Activated naive CD4-positive, alpha-beta T cell treated with anti-CD3 and anti-CD28 coated beads, Interleukin-2, amount 50 U/mL, for 24 hours (primary cell): Measurements from ENCODE around the gene ALB.

Source experiments
- H3K27ac Mint-ChIP-seq: one replicate; pipeline ENCODE4 v1.8.0; 2021; ENCODE audit warnings: mild to moderate bottlenecking, mixed read lengths
- H3K27me3 Mint-ChIP-seq: one replicate; pipeline ENCODE4 v1.8.0; 2021; ENCODE audit warnings: mixed read lengths
- H3K36me3 Mint-ChIP-seq: one replicate; pipeline ENCODE4 v1.8.0; 2021; ENCODE audit warnings: mixed read lengths
- H3K4me1 Mint-ChIP-seq: one replicate; pipeline ENCODE4 v1.8.0; 2021; ENCODE audit warnings: mixed read lengths
- H3K4me3 Mint-ChIP-seq: one replicate; pipeline ENCODE4 v1.8.0; 2021; ENCODE audit warnings: mild to moderate bottlenecking, mixed read lengths
- H3K9me3 Mint-ChIP-seq: one replicate; pipeline ENCODE4 v1.8.0; 2021; ENCODE audit warnings: mixed read lengths

Gene ALB

DNA sequence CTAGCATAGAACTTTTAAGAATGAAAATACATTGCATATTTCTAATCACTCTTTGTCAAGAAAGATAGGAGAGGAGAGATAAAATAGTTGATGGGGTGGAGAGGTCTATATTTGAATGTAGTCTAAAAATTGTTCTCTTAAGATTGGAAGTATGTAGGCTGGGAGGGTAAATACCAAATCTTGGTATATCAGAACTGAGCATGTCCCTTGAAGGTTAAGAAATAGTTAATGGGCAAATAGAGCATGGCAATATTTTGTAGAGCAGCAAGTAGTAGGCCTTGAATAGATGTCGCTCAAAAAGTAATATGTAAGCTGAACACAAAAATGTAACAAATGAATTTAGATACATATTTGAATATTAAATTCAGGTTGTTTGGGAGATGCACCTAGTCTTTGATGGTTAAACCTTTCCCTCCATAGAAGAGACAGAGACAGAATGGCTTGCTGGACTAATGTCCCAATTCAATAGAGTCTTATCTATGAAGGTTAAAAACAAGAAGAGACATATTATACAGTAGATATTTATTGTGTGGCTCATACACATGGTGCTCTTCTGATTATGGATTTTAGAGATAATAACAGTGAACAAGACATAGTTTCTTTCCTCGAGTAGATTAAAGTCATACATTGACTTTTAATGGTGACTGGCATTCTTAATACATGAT lies 12.5 kb downstream of the ALB start:
- Mint-ChIP-seq H3K36me3 (no peaks in the 10 kb centered on the region), H3K9me3 (no peaks in the 10 kb centered on the region), H3K4me1 (no peaks in the 10 kb centered on the region), H3K4me3 (no peak overlapping the region), H3K27me3 (peaks cover 1% of the 10 kb centered on the region), H3K27ac (no peak overlapping the region)

DNA sequence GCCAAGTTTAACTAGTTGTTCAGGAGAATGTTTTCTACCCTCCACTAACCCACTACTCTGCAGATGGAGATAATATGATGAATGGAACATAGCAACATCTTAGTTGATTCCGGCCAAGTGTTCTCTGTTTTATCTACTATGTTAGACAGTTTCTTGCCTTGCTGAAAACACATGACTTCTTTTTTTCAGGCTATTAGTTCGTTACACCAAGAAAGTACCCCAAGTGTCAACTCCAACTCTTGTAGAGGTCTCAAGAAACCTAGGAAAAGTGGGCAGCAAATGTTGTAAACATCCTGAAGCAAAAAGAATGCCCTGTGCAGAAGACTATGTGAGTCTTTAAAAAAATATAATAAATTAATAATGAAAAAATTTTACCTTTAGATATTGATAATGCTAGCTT lies 13.3 kb downstream of the ALB start:
- Mint-ChIP-seq H3K9me3 (no peaks in the 10 kb centered on the region), H3K27ac (no peak overlapping the region), H3K4me1 (no peaks in the 10 kb centered on the region), H3K27me3 (peaks cover 3% of the 10 kb centered on the region), H3K4me3 (no peak overlapping the region), H3K36me3 (no peaks in the 10 kb centered on the region)

DNA sequence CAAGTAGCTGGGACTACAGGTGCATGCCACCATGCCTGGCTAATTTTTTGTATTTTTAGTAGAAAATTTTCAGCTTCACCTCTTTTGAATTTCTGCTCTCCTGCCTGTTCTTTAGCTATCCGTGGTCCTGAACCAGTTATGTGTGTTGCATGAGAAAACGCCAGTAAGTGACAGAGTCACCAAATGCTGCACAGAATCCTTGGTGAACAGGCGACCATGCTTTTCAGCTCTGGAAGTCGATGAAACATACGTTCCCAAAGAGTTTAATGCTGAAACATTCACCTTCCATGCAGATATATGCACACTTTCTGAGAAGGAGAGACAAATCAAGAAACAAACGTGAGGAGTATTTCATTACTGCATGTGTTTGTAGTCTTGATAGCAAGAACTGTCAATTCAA lies 13.9 kb downstream of the ALB start:
- no peaks in the 10 kb centered on the region for H3K4me1 Mint-ChIP-seq
- H3K4me3 Mint-ChIP-seq = no peak overlapping the region
- H3K27ac Mint-ChIP-seq = no peak overlapping the region
- H3K36me3 Mint-ChIP-seq = no peaks in the 10 kb centered on the region
- no peaks in the 10 kb centered on the region for H3K9me3 Mint-ChIP-seq
- H3K27me3 Mint-ChIP-seq = peaks cover 3% of the 10 kb centered on the region

DNA sequence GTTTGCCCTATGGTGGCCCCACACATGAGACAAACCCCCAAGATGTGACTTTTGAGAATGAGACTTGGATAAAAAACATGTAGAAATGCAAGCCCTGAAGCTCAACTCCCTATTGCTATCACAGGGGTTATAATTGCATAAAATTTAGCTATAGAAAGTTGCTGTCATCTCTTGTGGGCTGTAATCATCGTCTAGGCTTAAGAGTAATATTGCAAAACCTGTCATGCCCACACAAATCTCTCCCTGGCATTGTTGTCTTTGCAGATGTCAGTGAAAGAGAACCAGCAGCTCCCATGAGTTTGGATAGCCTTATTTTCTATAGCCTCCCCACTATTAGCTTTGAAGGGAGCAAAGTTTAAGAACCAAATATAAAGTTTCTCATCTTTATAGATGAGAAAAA lies 14.6 kb downstream of the ALB start:
- H3K4me3 Mint-ChIP-seq = no peak overlapping the region
- H3K9me3 Mint-ChIP-seq = no peaks in the 10 kb centered on the region
- no peaks in the 10 kb centered on the region for H3K4me1 Mint-ChIP-seq
- H3K27me3 Mint-ChIP-seq = peaks cover 3% of the 10 kb centered on the region
- H3K36me3 Mint-ChIP-seq = no peaks in the 10 kb centered on the region
- H3K27ac Mint-ChIP-seq = no peak overlapping the region

DNA sequence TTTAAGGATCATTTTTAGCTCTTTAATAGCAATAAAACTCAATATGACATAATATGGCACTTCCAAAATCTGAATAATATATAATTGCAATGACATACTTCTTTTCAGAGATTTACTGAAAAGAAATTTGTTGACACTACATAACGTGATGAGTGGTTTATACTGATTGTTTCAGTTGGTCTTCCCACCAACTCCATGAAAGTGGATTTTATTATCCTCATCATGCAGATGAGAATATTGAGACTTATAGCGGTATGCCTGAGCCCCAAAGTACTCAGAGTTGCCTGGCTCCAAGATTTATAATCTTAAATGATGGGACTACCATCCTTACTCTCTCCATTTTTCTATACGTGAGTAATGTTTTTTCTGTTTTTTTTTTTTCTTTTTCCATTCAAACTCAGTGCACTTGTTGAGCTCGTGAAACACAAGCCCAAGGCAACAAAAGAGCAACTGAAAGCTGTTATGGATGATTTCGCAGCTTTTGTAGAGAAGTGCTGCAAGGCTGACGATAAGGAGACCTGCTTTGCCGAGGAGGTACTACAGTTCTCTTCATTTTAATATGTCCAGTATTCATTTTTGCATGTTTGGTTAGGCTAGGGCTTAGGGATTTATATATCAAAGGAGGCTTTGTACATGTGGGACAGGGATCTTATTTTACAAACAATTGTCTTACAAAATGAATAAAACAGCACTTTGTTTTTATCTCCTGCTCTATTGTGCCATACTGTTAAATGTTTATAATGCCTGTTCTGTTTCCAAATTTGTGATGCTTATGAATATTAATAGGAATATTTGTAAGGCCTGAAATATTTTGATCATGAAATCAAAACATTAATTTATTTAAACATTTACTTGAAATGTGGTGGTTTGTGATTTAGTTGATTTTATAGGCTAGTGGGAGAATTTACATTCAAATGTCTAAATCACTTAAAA lies 15.3 kb downstream of the ALB start:
- no peaks in the 10 kb centered on the region for H3K36me3 Mint-ChIP-seq
- no peak overlapping the region for H3K27ac Mint-ChIP-seq
- H3K9me3 Mint-ChIP-seq = no peaks in the 10 kb centered on the region
- peaks cover 3% of the 10 kb centered on the region for H3K27me3 Mint-ChIP-seq
- no peak overlapping the region for H3K4me3 Mint-ChIP-seq
- no peaks in the 10 kb centered on the region for H3K4me1 Mint-ChIP-seq

DNA sequence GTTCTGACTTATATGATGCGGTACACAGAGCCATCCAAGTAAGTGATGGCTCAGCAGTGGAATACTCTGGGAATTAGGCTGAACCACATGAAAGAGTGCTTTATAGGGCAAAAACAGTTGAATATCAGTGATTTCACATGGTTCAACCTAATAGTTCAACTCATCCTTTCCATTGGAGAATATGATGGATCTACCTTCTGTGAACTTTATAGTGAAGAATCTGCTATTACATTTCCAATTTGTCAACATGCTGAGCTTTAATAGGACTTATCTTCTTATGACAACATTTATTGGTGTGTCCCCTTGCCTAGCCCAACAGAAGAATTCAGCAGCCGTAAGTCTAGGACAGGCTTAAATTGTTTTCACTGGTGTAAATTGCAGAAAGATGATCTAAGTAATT lies 16.5 kb downstream of the ALB start:
- Mint-ChIP-seq H3K4me3 (no peak overlapping the region), H3K4me1 (no peaks in the 10 kb centered on the region), H3K9me3 (no peaks in the 10 kb centered on the region), H3K27me3 (peaks cover 3% of the 10 kb centered on the region), H3K27ac (no peak overlapping the region), H3K36me3 (no peaks in the 10 kb centered on the region)

DNA sequence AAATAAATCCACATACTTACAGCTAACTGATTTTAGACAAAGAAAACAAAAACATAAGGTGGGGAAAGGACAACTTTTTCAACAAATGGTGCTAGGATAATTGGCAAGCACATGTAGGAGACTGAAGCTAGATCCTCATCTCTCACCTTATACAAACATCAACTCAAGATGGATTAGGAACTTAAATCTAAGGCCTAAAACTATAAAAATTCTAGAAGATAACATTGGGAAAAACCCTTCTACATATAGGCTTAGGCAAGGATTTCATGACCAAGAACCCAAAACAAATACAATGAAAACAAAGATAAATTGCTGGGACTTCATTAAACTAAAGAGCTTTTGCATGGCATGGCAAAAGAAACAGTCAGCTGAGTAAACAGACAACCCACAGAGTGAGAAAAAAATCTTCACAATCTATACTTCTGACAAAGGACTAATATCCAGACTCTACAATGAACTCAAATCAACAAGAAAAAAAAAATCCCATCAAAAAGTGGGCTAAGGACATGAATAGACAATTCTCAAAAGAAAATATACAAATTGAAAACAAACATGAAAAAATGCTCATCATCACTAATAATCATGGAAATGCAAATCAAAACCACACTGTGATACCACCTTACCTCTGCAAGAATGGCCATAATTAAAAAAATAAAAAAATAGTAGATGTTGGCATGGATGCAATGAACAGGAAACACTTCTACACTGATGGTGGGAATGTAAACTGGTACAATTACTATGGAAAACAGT lies 17.8 kb downstream of the ALB start:
- Mint-ChIP-seq H3K9me3 (no peaks in the 10 kb centered on the region), H3K27me3 (peaks cover 7% of the 10 kb centered on the region), H3K4me1 (no peaks in the 10 kb centered on the region), H3K4me3 (no peak overlapping the region), H3K27ac (no peak overlapping the region), H3K36me3 (no peaks in the 10 kb centered on the region)

DNA sequence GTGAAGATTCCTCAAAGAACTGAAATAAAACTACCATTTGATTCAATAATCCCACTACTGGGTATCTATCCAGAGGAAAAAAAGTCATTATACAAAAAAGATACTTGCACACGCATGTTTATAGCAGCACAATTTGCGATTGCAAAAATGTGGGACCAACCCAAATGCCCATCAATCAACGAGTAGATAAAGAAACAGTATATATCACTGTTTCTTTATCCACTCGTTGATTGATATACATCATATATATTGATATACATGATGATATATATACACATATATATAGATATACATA lies 18.3 kb downstream of the ALB start:
- no peaks in the 10 kb centered on the region for H3K9me3 Mint-ChIP-seq
- H3K27ac Mint-ChIP-seq = no peak overlapping the region
- peaks cover 7% of the 10 kb centered on the region for H3K27me3 Mint-ChIP-seq
- H3K4me1 Mint-ChIP-seq = no peaks in the 10 kb centered on the region
- H3K4me3 Mint-ChIP-seq = no peak overlapping the region
- H3K36me3 Mint-ChIP-seq = no peaks in the 10 kb centered on the region

DNA sequence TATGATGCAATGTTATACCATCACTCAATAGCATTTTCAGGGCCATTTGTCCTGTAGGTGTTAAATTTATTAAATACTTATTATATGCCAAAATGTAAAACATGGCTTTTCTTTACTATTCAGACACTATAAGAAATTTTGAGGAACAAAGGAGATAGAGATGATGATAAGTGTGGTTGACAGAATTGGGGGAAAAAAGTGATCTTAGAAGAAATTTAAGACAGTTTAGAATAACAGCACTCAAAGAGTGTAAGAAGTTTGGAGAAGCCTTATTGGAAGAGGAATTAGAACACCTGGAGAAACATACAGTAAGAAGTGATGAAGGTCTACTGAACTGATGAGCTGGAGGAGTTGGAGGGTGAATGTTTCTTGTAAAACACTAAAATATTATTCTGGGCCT lies 19.1 kb downstream of the ALB start:
- no peaks in the 10 kb centered on the region for H3K4me1 Mint-ChIP-seq
- H3K36me3 Mint-ChIP-seq = no peaks in the 10 kb centered on the region
- peaks cover 9% of the 10 kb centered on the region for H3K27me3 Mint-ChIP-seq
- no peak overlapping the region for H3K27ac Mint-ChIP-seq
- no peaks in the 10 kb centered on the region for H3K9me3 Mint-ChIP-seq
- H3K4me3 Mint-ChIP-seq = no peak overlapping the region

DNA sequence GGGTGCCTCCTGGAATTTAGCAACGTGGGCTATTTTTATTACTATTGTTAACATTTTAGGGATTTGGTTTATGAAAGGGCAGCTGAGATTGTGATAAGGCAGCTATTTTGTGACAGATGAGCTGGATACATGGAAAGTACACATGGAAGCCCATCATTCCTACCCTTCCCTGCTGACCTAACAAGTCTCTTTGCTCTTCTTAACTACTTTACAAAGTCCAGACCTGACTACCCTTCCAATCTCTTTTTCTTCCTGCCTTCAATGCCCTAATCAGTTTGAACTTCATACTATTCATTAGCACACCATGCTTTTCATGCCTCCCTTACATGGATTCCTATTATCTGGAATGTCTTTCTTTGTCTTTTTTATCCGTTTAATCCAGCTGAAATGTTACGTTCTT lies 22.6 kb downstream of the ALB start:
- Mint-ChIP-seq H3K27ac (no peak overlapping the region), H3K36me3 (no peaks in the 10 kb centered on the region), H3K27me3 (peaks cover 8% of the 10 kb centered on the region), H3K9me3 (no peaks in the 10 kb centered on the region), H3K4me3 (no peak overlapping the region), H3K4me1 (no peaks in the 10 kb centered on the region)

DNA sequence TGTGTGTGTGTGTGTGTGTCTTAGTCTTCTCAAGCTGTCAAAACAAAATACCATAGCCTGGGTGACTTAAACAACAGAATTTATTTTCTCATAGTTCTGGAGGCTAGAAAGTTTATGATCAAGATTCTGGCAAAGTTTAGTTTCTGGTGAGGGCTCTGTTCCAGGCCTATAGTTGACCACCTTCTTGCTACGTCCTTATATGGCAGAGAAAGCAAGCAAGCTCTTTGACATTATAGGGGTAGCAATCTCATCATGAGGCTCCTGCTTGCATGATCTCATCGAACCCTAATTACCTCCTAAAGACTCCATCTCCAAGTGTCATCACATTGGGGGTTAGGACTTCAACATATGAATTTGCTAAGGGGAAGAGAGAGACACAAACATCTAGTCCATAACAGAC lies 25.0 kb downstream of the ALB start:
- no peaks in the 10 kb centered on the region for H3K9me3 Mint-ChIP-seq
- no peak overlapping the region for H3K4me3 Mint-ChIP-seq
- no peaks in the 10 kb centered on the region for H3K36me3 Mint-ChIP-seq
- H3K27ac Mint-ChIP-seq = no peak overlapping the region
- no peaks in the 10 kb centered on the region for H3K4me1 Mint-ChIP-seq
- peaks cover 5% of the 10 kb centered on the region for H3K27me3 Mint-ChIP-seq

DNA sequence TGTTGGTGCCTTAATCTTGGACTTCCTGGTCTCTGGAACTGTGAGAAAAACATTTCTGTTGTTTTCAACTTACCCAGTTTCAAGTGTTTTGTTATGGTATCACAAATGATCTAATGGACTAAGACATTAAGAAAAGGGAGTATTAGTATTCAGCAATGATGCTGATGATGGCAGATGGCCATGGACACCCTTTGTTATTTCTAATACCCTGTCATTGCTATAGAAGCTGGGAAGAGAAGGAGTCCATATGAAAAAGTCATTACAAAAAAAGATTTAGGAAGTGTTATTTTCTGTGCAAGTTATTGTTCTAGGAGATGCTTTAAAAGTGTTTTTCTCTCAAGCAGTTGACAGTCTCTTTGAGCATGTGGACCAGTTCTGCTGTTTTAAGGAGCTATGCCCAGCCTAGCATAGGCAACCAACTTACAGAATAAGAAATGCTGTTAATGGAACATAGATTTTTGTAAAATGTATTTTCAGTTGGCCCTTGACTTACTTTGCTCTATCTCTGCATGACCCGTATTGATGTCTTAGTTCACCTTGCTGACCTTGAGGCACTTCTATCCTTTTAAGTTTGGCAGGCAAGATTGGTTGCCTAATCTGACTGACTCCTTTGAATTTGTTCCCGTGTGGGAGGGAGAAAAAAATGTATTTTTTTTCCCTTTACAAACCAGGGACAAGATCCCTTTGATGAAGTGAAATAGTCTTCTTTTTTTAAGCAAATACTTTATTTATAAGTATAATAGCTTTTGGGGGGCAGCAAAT lies 25.9 kb downstream of the ALB start:
- Mint-ChIP-seq H3K4me1 (no peaks in the 10 kb centered on the region), H3K9me3 (no peaks in the 10 kb centered on the region), H3K27ac (no peak overlapping the region), H3K27me3 (peaks cover 8% of the 10 kb centered on the region), H3K36me3 (no peaks in the 10 kb centered on the region), H3K4me3 (no peak overlapping the region)

DNA sequence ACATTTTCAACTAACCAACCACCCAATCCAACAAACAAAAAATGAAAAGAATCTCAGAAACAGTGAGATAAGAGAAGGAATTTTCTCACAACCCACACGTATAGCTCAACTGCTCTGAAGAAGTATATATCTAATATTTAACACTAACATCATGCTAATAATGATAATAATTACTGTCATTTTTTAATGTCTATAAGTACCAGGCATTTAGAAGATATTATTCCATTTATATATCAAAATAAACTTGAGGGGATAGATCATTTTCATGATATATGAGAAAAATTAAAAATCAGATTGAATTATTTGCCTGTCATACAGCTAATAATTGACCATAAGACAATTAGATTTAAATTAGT lies 27.7 kb downstream of the ALB start:
- H3K4me3 Mint-ChIP-seq = no peak overlapping the region
- peaks cover 4% of the 10 kb centered on the region for H3K27me3 Mint-ChIP-seq
- no peaks in the 10 kb centered on the region for H3K36me3 Mint-ChIP-seq
- H3K4me1 Mint-ChIP-seq = no peaks in the 10 kb centered on the region
- H3K9me3 Mint-ChIP-seq = no peaks in the 10 kb centered on the region
- H3K27ac Mint-ChIP-seq = no peak overlapping the region

DNA sequence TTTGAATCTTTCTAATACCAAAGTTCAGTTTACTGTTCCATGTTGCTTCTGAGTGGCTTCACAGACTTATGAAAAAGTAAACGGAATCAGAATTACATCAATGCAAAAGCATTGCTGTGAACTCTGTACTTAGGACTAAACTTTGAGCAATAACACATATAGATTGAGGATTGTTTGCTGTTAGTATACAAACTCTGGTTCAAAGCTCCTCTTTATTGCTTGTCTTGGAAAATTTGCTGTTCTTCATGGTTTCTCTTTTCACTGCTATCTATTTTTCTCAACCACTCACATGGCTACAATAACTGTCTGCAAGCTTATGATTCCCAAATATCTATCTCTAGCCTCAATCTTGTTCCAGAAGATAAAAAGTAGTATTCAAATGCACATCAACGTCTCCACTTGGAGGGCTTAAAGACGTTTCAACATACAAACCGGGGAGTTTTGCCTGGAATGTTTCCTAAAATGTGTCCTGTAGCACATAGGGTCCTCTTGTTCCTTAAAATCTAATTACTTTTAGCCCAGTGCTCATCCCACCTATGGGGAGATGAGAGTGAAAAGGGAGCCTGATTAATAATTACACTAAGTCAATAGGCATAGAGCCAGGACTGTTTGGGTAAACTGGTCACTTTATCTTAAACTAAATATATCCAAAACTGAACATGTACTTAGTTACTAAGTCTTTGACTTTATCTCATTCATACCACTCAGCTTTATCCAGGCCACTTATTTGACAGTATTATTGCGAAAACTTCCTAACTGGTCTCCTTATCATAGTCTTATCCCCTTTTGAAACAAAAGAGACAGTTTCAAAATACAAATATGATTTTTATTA lies 28.3 kb downstream of the ALB start:
- Mint-ChIP-seq H3K27me3 (peaks cover 10% of the 10 kb centered on the region), H3K4me1 (no peaks in the 10 kb centered on the region), H3K4me3 (no peak overlapping the region), H3K27ac (no peak overlapping the region), H3K36me3 (no peaks in the 10 kb centered on the region), H3K9me3 (no peaks in the 10 kb centered on the region)

DNA sequence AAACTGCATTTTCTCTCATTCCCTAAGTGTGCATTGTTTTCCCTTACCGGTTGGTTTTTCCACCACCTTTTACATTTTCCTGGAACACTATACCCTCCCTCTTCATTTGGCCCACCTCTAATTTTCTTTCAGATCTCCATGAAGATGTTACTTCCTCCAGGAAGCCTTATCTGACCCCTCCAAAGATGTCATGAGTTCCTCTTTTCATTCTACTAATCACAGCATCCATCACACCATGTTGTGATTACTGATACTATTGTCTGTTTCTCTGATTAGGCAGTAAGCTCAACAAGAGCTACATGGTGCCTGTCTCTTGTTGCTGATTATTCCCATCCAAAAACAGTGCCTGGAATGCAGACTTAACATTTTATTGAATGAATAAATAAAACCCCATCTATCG lies 29.1 kb downstream of the ALB start:
- H3K36me3 Mint-ChIP-seq = no peaks in the 10 kb centered on the region
- no peak overlapping the region for H3K27ac Mint-ChIP-seq
- H3K9me3 Mint-ChIP-seq = no peaks in the 10 kb centered on the region
- H3K27me3 Mint-ChIP-seq = peaks cover 8% of the 10 kb centered on the region
- no peaks in the 10 kb centered on the region for H3K4me1 Mint-ChIP-seq
- H3K4me3 Mint-ChIP-seq = no peak overlapping the region
